K562 (cell line): ENCODE data around the gene NPB. TPM values are rescaled to one million over a fixed set of nuclear protein-coding genes. Genes with fewer than 3 reads are reported as not detected.
A peak's percentile ranks its signal among the peaks of the same experiment; 100 is the strongest.

Experiments
- CHAMP1 ChIP-seq: fragments of 450-650 bp; IDR thresholded peaks from 2 replicates; pipeline ENCODE4 v1.6.1; 2016; ENCODE audit warnings: mild to moderate bottlenecking
- COPS2 ChIP-seq: fragments of 450-650 bp; conservative IDR thresholded peaks from 2 replicates; pipeline ENCODE4 v1.6.1; 2016; ENCODE audit warnings: mild to moderate bottlenecking, moderate library complexity
- FOXJ3 ChIP-seq: sonication (generic); formaldehyde crosslinking; IDR thresholded peaks from 2 replicates; pipeline ENCODE4 v1.4.0; 2020; ENCODE audit warnings: mild to moderate bottlenecking, missing genetic modification reagents
- FUS ChIP-seq: fragments of 200-400 bp; formaldehyde crosslinking; optimal IDR thresholded peaks from 2 replicates; pipeline ENCODE3; 2017; ENCODE audit warnings: low read depth, low read length
- GATAD2B ChIP-seq: fragments of 450-650 bp; IDR thresholded peaks from 2 replicates; pipeline ENCODE4 v1.6.1; 2017; ENCODE audit warnings: mild to moderate bottlenecking, borderline replicate concordance
- HDAC1 ChIP-seq, 2 experiments: fragments of 450-650 bp; IDR thresholded peaks; 2 replicates each; pipeline ENCODE4 v1.6.1; 2016 to 2017; ENCODE audit warnings: inconsistent platforms in 1 of 2, mild to moderate bottlenecking in 1 of 2, moderate library complexity in 1 of 2
- IFI16 ChIP-seq: fragments of 250-450 bp; sonication (Bioruptor Pico); IDR thresholded peaks from 2 replicates; pipeline ENCODE4 v2.1.2; 2022; ENCODE audit warnings: mild to moderate bottlenecking, inconsistent platforms
- IRF1 ChIP-seq: sonication (generic); formaldehyde crosslinking; IDR thresholded peaks from 2 replicates; pipeline ENCODE4 v1.8.0; 2022; ENCODE audit warnings: missing genetic modification reagents, mild to moderate bottlenecking, borderline replicate concordance
- MAZ ChIP-seq, 2 experiments: fragments of 450-650 bp in 1 of 2; sonication (generic) in 1 of 2; formaldehyde crosslinking; IDR thresholded peaks in 1 of 2; conservative IDR thresholded peaks in 1 of 2; 2 replicates each; pipeline versions ENCODE4 v1.4.0 to v1.5.0; 2020; ENCODE audit warnings: mild to moderate bottlenecking in 1 of 2, missing genetic modification reagents in 1 of 2
- MLX ChIP-seq, 2 experiments: fragments of 450-650 bp in 1 of 2; sonication (generic) in 1 of 2; formaldehyde crosslinking; conservative IDR thresholded peaks; 2 replicates each; pipeline versions ENCODE4 v1.4.0 to v1.8.1; 2020 to 2022; ENCODE audit warnings: mild to moderate bottlenecking in 1 of 2, missing genetic modification reagents in 1 of 2
- MYC ChIP-seq, 2 experiments: fragments of 250-450 bp in 1 of 2; sonication (Bioruptor Pico) in 1 of 2; IDR thresholded peaks; 2 replicates each; pipeline versions ENCODE4 v1.5.1 to v1.6.1; 2012 to 2021; ENCODE audit warnings: low read depth in 2 of 2, borderline replicate concordance in 1 of 2, improper control_type of control experiment in 1 of 2, low read length in 1 of 2, mild to moderate bottlenecking in 1 of 2, moderate library complexity in 1 of 2
- MYNN ChIP-seq, 2 experiments: sonication (generic); formaldehyde crosslinking in 1 of 2; IDR thresholded peaks; 2 replicates each; pipeline versions ENCODE4 v1.5.0 to v1.6.1; 2016 to 2020; ENCODE audit warnings: antibody characterized with exemption in 1 of 2, missing genetic modification reagents in 1 of 2
- NCOA6 ChIP-seq: fragments of 450-650 bp; IDR thresholded peaks from 2 replicates; pipeline ENCODE4 v1.6.1; 2017; ENCODE audit warnings: mild to moderate bottlenecking
- PHF21A ChIP-seq: fragments of 450-650 bp; IDR thresholded peaks from 2 replicates; pipeline ENCODE4 v1.6.1; 2017; ENCODE audit warnings: low read depth, borderline replicate concordance
- RBBP5 ChIP-seq: fragments of 200-600 bp; sonication (generic); IDR thresholded peaks from 2 replicates; pipeline ENCODE4 v1.6.1; 2012; ENCODE audit warnings: borderline replicate concordance, mild to moderate bottlenecking, low read length, control low read depth, inconsistent platforms; ENCODE audit not compliant: insufficient read depth, poor library complexity, severe bottlenecking
- SMARCA4 ChIP-seq: fragments of 450-650 bp; IDR thresholded peaks from 2 replicates; pipeline ENCODE4 v1.6.1; 2016
- TCF7 ChIP-seq: sonication (generic); IDR thresholded peaks from 2 replicates; pipeline ENCODE4 v1.6.1; 2016; ENCODE audit warnings: antibody characterized with exemption, borderline replicate concordance
- ZNF592 ChIP-seq: fragments of 450-650 bp; IDR thresholded peaks from 2 replicates; pipeline ENCODE4 v1.6.1; 2017; ENCODE audit warnings: antibody characterized with exemption, mild to moderate bottlenecking
- polyA plus RNA-seq, 8 experiments: library from polyadenylated mRNA; depleted of rRNA in 4 of 8; stranded (reverse) in 5 of 8; unstranded in 3 of 8; fragments of >200 nt; fragmentation: Nextera tagmentation in 2 of 8; fragmentation: Illumina TruSeq in 1 of 8; extraction: Ambion mirVana in 2 of 8; extraction: Trizol in 1 of 8; gene quantifications; 2 replicates each; pipeline versions ENCODE4 v1.2.1 to v1.2.3, GENCODE V29; 2011 to 2014; ENCODE audit warnings: inconsistent platforms in 1 of 8, missing spikeins in 1 of 8
- total RNA-seq, 7 experiments: library from RNA; depleted of rRNA in 6 of 7; stranded (reverse); fragments of >200 nt in 6 of 7; fragmentation: Illumina TruSeq in 2 of 7; extraction: Trizol in 2 of 7; gene quantifications; 2 replicates each; pipeline versions ENCODE4 v1.2.1 to v1.2.3, GENCODE V29; 2011 to 2021; ENCODE audit warnings: low replicate concordance in 1 of 7

The NPB gene
- total and polyA plus RNA-seq, 9 of the 15 experiments (the other 6 are each of a cell fraction or from before 2014, with no cell fraction given) = 0.03 to 0.61 (median 0.14) TPM; not detected in 2

GRCh38 chr17:81927653-81928543, 25.9 kb downstream of the NPB start, which contains the start of gene MAFG (continued):
- TF ChIP-seq ZNF592 (peak; percentile 55; the same call in 1 of the 2 replicates), TCF7 (peak; percentile 24; the same call in 1 of the 2 replicates), FUS (peak; percentile 91), MAZ (CRISPR knock-in tag; conservative IDR thresholded peaks at IDR 0.05 in 1 of 2, IDR thresholded peaks at IDR 0.05 in 1 of 2) (peak; percentile 60 to 76; a peak in 3 of 4 replicates), FOXJ3 (CRISPR knock-in tag) (no peak), CHAMP1 (no peak), IRF1 (CRISPR knock-in tag) (no peak), MYNN (IDR thresholded peaks at IDR 0.05) (no peak), MYNN (CRISPR knock-in tag; IDR thresholded peaks at IDR 0.05) (no peak), MYC (IDR thresholded peaks at IDR 0.05; ENCODE audit: low read depth, low read length) (peak; percentile 59), MYC (CRISPR knock-in tag; IDR thresholded peaks at IDR 0.05; ENCODE audit: borderline replicate concordance, low read depth) (no peak), IFI16 (CRISPR knock-in tag) (no peak), HDAC1 (IDR thresholded peaks at IDR 0.05) (peak in 1 of 2 experiments; percentile 59; a peak in 1 of 4 replicates), RBBP5 (peak; percentile 37), NCOA6 (peak; percentile 99), GATAD2B (peak; percentile 67; the same call in 1 of the 2 replicates), SMARCA4 (0 out of 2 replicates have a peak, but pooled peaks have one; percentile 18), COPS2 (no peak), MLX (CRISPR knock-in tag; conservative IDR thresholded peaks at IDR 0.05) (no peak), PHF21A (no peak)
